Islet precursor cell (in vitro differentiated cells): ENCODE results near the gene PRELID2.
A peak's percentile ranks its signal among the peaks of the same experiment; 100 is the strongest.
"Not testable (repeated sequence)": the region's sequence is repeated elsewhere in the genome, so short reads cannot be mapped to it uniquely, and the experiment has no call there.

Source experiments
- DNase-seq: peaks from one replicate; pipeline ENCODE4 v3.0.0-alpha.2; 2018

Gene PRELID2

DNA sequence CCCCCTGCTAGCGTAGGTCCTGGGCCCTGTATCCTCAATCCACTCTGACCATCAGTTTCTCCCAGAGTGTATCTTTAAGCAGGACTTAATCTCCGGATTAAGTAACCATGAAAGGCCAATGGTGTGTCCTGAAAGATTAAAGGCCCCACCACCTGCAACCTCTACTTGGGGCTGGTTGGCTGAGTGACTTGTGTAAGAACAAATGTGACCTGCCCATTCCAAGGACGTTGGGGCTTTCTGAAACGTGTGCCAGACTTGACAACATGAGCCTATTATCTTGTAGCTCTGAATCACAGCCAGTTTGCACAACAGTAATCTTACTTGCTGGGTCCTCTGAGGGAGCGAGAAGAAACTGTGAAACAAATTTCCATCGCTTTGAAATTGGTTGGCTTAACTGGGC is 3.1 kb upstream of the PRELID2 start:
- DNase-seq, result no peak

DNA sequence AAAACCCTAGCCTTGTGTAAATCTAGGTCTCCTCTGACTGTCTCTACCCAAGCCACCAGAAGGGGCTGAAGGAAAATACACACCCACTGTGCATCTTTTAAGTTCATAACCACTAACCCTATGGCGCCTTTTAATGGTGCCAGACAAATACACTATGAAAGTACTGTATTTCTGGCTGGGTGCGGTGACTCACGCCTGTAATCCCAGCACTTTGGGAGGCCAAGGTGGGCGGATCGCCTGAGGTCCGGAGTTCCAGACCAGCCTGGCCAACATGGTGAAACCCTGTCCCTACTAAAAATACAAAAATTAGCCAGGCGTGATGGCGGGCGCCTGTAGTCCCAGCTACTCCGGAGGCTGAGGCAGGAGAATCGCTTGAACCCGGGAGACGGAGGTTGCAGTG is 1.1 kb upstream of the PRELID2 start:
- DNase-seq, result not testable (repeated sequence)

- no peak for DNase-seq
Measured at GRCh38 chr5:145835848-145836239, 702 bp upstream of the PRELID2 start.

DNA sequence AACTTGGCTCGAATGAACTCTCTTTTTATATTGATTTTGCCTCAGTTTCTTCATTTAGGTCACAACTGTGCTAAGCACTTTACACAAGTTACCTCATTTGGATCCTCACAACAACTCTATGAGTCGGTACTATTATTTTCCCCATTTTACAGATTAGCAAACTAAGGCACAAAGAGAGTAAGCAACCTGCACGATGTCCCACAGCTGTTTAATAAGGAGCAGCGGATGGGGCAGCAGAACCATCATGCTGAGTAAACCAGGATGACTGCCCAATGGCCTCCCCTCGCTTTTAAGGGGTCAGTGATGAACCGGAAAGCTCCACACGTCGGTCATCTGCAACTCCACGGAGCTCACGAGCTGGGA is 607 bp downstream of the PRELID2 start:
- DNase-seq, result no peak

DNA sequence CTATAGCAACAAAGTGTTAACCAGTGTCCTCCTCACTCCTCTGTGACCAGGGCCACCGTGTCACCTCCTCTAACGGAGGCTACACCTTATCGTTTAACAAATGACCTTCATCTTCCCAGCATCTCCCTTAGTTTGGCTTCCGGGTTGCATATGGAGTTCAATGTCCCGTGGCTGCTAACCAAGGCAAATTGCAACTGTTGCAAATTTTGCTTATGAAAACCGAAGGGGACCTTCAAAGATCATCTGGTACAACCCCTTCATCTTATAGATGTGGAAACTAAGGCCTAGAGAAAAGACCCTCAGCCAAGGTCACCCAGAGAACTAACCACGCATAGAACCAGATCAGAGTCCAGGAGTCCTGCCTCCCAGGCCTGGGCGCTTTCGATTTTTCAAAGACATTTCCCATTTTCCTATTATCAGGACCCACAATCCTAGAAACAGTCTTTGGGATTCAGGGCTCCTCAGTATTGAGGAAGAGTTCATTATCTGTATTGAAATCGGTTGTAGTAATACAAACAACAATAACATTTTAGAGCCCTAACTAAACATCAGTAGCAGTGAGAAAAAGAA is 1.4 kb downstream of the PRELID2 start:
- no peak for DNase-seq

DNA sequence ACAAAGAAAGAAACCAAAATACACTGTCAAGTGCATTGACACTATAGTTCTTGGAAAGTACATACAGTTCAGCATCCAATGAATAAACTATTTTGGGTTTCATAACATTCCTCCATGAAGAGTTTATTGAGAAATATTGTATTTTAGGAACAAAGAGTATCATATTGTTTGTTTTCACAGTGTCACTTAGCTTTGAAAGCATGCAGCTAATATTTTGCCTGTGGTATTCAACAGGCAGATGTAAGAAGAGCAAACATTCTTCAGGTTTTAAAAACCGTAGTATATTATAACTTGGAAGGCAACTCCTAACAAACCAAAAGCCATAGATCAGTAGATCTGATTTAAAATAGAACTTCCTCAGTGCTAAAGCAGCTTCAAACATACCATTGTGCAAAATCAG is 4.5 kb downstream of the PRELID2 start:
- no peak for DNase-seq

DNA sequence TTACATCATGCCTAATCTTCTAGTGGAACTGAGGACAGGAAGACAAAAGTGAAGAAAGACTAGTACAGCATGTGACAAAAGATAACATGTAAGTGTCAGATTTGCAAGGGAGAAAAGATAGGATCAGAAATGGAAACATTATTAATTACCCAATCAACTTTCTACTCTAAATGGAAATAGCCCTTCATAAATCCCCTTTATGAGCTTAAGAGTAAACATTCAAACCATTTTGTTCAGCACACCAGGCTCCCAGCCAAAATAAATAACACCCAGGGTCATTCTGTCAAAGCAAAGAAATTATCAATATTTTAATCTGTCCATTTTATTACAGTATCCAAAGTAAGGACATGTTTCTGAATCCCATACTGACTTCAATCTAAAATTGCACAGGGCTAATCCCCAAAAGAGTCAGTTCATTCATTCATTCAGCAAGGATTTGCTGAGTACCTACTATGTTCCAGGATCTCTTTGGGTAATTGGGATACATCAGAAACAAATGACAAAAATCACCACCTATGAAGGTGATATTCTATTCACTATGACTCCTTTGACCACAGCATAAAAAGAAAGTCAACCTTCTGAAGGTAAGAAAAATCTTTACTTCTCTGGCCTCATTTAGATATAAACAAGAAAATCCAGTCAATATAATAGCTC is 5.3 kb downstream of the PRELID2 start:
- DNase-seq, result no peak

GRCh38 chr5:145826895-145827674 is 8.1 kb downstream of the PRELID2 start:
- DNase-seq, result no peak

DNA sequence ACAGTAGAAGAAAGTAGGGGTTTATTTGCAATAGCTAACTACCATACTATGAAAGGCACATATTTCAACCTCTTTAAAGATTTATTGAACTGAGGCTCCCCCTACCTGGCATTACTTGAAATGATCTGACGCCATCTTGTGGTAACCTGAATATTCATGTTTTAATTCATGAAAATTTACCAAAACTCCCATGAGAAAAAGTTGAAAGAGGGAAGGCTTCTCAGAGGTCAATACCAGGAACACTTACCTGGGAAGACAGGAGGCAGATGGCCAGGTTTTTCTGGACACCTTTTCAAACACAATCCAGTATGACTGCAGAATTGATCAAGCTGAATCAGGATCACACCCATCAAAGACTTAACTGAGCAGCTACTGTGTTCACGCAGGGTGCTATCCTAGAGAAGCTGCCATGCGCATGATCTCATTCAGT is 9.4 kb downstream of the PRELID2 start:
- no peak for DNase-seq

DNA sequence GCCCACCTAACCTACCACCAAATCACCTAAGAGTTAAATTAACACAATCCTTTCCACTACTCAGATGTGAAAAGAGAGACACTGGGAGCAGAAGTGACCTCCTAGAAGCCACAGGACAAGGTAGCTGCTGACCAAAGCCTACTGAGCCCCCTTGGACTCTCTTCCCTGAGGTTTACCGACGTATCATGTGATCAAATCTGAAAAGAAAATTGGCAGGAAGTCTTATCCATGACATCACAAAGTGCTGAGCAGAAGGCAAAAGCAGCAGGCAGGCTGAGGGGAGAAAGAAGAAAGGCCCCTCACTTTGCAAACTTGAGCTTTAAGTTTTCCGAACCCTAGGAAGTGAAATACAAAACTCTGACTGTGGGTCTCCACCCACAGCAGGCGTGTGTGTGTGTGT is 11.1 kb downstream of the PRELID2 start:
- no peak for DNase-seq

DNA sequence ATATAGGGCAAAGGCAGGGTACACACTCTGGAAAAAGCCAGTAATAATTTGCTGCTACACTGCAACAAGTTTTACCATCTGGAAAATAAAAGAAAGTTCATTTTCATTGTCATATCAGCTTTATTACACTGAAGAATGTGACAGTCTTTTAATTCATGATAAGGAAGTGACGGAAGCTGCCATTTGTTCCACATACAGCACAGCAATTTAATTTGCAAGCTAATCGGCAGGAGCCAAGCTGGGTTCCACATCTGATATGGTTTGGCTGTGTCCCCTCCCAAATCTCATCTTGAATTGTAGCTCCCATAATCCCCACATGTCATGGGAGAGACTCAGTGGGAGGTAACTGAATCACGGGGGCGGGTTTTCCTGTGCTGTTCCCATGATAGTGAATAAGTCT is 16.5 kb downstream of the PRELID2 start:
- DNase-seq, result no peak

DNA sequence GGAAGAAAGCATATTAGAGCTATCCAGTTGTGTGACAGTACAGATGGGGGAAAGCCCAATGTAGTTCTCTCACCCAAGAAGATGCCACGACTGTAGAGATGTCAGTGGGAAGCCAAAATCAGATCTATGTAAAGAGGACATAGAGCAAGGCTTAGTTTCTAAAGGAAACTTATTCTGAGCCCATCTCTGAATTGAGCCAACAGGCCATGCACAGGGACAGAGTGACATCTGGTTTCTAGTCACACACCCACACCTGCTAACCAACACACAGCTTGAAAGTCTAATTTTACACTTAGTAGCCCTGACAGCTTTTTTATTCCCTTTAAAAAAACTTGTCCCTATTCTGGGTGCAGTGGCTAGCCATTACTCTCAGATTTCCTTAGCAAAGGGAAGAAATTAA is 22.3 kb downstream of the PRELID2 start:
- no peak for DNase-seq

DNA sequence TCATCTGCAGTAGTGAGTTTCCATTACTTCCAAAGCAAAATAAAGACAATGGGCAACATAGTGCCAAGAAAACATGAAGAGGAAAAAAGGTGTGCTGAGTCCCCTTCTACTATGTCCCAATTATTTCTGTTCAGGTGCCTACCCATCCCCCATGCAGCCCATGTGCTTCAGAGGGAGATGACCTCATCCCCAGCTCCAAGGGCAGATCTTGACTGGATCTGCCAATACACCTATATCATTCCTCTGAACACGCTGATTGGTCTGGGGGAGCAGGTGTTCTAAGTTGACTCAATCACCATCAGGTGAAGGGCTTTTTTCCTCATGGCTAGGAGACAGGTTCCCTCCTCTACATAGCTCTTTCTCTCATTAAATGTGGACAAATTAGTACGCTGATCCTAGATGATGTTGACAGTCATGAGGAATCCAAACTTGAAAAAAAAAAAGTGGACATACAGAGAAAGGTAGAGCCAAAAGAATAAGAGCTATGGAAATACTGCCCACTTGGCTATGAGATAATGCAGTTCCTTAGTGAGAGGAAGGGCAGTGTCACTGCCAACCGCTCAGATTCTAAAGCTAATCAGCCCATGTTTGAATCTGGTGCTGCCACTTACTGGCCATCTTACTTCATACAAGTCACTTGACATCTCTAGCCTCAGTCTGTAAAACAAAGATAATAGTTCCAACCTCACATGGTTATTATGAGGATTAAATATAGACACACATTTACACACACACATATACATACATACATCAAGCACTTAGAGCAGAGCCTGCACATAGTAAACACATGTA is 23.1 kb downstream of the PRELID2 start:
- DNase-seq, result no peak

- no peak for DNase-seq
Measured at GRCh38 chr5:145806923-145807322, 28.2 kb downstream of the PRELID2 start.

DNA sequence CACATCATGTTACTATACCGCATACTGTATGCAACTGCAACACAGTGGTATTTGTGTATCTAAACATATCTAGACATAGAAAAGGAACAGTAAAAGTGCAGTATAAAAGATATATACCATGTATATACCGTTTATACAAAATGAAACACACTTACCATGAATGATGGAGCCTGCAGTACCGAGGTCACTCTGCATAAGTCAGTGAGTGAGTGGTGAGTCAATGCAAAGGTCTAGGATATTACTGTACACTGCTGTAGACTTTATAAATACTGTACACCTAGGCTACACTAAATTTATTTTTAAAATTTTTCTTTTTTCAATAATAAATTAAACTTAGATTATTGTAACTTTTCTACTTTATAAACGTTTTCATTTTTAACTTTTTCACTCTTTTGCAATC is 29.3 kb downstream of the PRELID2 start:
- DNase-seq, result no peak

DNA sequence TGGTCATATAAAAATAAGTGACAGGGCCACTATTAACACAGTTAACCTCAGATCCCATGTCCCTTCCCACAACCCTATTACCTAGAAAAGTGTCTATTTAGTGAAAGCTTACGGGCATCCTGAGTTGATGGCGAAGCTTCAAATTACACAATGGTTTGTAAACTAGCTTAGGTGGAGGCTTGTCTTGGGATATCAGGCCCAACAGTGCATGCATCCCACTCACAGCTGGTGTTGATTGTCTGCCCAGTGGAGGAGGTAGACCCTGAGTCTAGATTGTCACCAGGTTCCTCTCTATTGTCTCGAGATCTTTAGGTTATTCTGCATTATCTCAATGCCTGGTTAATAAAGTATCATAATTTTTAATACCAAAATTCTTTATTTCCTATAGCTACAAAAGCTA is 30.4 kb downstream of the PRELID2 start:
- no peak for DNase-seq

DNA sequence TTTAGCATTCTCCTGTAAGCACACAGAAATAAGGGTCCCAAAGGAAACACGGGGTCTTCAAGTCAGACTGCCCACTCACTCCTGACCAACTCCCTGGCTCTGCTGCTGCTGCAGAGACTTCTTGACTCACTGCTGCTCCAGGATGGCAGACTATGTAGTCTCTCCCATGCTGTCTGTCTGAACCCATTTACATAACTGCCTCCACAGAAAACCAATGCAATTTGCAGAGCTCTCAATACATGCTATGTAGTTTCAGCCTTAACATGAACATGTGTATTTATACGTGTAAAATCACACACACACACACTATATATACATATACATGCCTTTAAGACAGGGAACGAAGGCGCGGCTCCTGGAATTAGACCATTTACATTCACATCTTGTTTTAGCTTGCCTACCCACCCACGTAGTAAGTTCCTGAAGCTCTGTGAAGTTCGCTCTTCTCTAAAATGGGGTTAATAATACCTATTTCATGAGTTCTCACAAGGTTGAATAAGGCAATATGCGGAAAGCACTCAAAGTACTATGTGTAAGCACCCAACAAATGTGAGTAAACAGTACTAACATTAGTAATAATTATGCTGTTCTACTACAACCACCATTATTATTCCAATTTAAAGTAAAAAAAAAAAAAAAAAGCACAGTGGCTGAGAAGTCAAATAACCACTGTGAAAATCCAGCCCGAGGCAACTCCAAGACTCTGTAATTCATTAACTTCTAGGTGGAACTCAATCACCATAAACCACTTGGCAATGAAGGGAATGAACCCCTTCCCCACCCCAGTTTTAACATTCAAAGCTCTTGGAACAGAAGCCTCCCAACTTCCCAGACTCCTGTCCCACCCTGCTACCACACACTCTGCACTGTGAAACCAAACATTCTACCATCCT is 31.8 kb downstream of the PRELID2 start:
- DNase-seq, result no peak

GRCh38 chr5:145801195-145801594 is 33.9 kb downstream of the PRELID2 start:
- no peak for DNase-seq

DNA sequence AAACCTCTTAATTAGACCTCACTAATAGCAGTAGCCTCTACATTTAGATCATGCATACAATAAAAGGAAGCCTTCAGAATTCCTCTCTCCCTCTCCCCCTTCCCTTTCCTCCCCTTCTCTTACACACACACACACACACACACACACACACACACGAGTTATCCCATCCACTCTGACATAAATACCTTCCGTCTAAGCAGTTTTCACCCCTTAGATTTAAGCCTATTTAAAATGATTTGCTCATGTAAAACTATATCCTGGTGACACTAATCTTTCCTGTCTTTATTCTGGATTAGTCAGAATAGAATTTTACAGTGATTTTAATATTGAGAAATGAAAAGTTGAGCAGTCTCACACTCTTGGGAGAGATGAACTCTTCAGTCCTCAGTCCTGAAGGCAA is 35.0 kb downstream of the PRELID2 start:
- DNase-seq, result no peak

GRCh38 chr5:145798503-145798902 is 36.6 kb downstream of the PRELID2 start:
- not testable (repeated sequence) for DNase-seq

DNA sequence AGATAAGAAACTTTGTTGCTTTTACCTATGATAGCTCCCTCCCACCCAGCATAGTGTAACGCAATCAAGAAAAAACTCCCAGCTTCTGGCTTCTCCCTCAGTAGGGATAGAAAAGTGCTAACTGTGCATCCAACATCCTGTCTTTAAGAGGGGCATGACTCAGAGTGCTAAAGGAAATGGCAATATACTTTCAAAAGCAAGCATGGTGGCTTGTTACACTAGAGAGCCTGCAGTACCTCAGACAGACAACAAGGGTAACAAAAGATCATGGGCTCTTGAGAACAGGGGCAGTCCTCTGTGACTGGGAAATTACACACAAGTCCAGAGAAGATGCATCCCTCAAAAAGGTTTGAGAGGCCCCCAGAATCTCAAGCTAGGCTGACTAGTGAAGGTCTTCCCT is 37.8 kb downstream of the PRELID2 start:
- peak; percentile 61 for DNase-seq

DNA sequence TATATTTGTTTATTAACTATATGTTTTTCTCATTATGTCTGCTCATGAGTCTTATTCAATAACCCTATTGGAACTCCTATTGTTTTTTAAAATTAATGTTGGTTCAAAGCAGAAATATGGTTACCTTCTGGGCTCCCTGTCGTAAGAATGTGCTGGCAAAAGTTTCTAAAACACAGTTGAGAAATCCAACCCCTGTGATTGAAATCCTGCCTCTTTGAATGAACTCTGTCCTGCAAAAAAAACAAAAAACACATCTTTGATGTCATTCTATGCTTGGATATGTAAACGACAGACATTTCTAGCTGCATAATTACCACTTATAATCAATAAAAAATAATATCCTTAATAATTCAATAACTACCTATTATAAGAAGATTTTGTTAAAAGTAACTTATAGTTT is 38.8 kb downstream of the PRELID2 start:
- no peak for DNase-seq

- no peak for DNase-seq
Measured at GRCh38 chr5:145793574-145793973, 41.6 kb downstream of the PRELID2 start.
